ENCODE measurements around the gene ANXA2R.

GRCh38 chr5:43039471-43040286, 440 bp downstream of the ANXA2R start:
- TF ChIP-seq POLR2A (IDR thresholded peaks at IDR 0.05) (no peak), CTCF (IDR thresholded peaks at IDR 0.05 in 8 of 11, conservative IDR thresholded peaks at IDR 0.05 in 3 of 11) (peak in 4 of 11 experiments; percentile 14 to 36 (median 18))

Measured in spleen (tissue), 7 donors.